Fibroblast of mammary gland (primary cell): ENCODE measurements around the gene NOS1AP.
"Not testable (repeated sequence)": the region's sequence is repeated elsewhere in the genome, so short reads cannot be mapped to it uniquely, and the experiment has no call there.

Source experiments
- DNase-seq: peaks from one replicate; pipeline ENCODE4 v3.0.0-alpha.2; 2010; ENCODE audit warnings: low read depth
- H3K4me3 ChIP-seq: 2 replicates; pipeline ENCODE4 v1.5.1; 2011; ENCODE audit warnings: low read depth, mild to moderate bottlenecking, low read length, moderate library complexity; ENCODE audit not compliant: control insufficient read depth
- TF ChIP-seq, protein P1 (sequence below): conservative IDR thresholded peaks from 2 replicates; pipeline ENCODE4 v1.5.1; 2011; ENCODE audit warnings: low read depth, low read length, inconsistent platforms; ENCODE audit not compliant: control insufficient read depth, insufficient read depth

NOS1AP gene

GRCh38 chr1:162406811-162407210 lies 337.3 kb downstream of the NOS1AP start:
- no peak for DNase-seq
- TF ChIP-seq, protein P1, sequence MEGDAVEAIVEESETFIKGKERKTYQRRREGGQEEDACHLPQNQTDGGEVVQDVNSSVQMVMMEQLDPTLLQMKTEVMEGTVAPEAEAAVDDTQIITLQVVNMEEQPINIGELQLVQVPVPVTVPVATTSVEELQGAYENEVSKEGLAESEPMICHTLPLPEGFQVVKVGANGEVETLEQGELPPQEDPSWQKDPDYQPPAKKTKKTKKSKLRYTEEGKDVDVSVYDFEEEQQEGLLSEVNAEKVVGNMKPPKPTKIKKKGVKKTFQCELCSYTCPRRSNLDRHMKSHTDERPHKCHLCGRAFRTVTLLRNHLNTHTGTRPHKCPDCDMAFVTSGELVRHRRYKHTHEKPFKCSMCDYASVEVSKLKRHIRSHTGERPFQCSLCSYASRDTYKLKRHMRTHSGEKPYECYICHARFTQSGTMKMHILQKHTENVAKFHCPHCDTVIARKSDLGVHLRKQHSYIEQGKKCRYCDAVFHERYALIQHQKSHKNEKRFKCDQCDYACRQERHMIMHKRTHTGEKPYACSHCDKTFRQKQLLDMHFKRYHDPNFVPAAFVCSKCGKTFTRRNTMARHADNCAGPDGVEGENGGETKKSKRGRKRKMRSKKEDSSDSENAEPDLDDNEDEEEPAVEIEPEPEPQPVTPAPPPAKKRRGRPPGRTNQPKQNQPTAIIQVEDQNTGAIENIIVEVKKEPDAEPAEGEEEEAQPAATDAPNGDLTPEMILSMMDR: no peak

DNA sequence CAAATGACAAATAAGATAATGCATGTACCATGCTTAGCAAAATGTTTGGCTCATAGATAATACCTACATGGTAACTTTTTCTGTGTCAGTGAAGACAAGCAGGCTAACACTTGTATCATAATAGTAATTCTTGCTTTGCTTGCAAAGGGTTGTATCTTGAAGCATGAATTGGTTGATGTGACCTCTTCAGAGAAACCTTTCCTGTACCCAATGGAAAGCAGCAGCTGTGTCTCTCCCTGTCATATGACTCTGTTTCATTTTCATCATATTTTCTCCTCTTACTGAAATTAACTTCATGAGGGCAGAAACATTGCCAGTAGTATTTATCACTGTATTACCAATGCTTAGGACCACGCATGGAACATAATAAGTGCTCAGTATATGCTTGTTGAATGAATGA lies 338.0 kb downstream of the NOS1AP start:
- TF ChIP-seq, protein P1: no peak
- DNase-seq: no peak
- H3K4me3 ChIP-seq: no peak overlapping the region

More at GRCh38 chr1:162406811-162407210, 337.3 kb downstream of the NOS1AP start:
- H3K4me3 ChIP-seq: no peak overlapping the region

DNA sequence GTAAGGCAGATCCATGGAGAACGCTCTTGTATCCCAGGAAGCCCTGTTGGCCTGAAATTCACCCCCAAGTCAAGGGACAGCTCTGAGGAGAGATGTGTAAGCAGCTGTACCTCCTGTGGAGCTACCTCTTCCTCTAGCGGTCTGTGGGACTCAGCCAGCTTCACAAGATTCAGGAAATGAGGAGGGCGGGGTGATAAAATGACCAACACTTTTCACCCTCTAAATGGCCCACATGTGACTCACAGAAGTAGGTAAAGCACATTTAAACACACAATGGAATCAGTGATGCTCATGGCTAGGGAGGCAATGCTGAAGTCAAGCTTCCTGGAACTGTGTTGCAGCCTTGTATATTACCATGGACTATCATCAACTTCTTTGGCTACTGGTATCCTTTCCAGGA lies 342.5 kb downstream of the NOS1AP start, which contains the start of gene SH2D1B:
Gene SH2D1B, minus strand, starts transcription at position 135 of the 400 bp plus-strand sequence. Its CDS starts 120 bp downstream, at position 15.
- DNase-seq: no peak
- TF ChIP-seq, protein P1: no peak
- H3K4me3 ChIP-seq: no peak within 1 kb of the TSS

GRCh38 chr1:162416215-162416614 lies 346.7 kb downstream of the NOS1AP start:
- DNase-seq: no peak
- no peak overlapping the region for H3K4me3 ChIP-seq
- TF ChIP-seq, protein P1: no peak

GRCh38 chr1:162416909-162417308 lies 347.4 kb downstream of the NOS1AP start:
- no peak for DNase-seq
- TF ChIP-seq, protein P1: no peak
- H3K4me3 ChIP-seq: no peak overlapping the region

DNA sequence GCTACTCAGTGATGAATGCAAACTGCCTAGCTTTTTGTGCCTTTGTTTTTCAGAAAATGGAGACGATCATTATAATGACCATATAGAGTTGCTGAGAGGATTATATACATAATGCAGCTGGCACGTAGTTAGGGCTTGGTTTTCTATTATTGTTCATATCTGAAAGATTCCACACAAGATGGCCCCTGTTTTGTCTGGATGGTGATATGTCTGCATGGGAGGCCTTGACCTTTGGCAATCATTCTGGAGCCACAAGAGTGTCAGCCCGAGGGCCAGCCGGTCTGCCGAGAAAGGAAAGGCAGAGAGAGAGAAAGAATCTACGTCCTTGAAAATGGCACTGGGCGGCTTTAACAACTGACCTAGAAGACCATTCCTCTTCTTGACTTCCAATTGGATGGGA lies 348.2 kb downstream of the NOS1AP start:
- no peak overlapping the region for H3K4me3 ChIP-seq
- TF ChIP-seq, protein P1: no peak
- no peak for DNase-seq

GRCh38 chr1:162418584-162418983 lies 349.1 kb downstream of the NOS1AP start:
- not testable (repeated sequence) for DNase-seq, H3K4me3 ChIP-seq

- not testable (repeated sequence) for DNase-seq, H3K4me3 ChIP-seq
These were observed 350.0 kb downstream of the NOS1AP start for GRCh38 chr1:162419450-162419931.
